Measurements from ENCODE around the gene RBM43. TPM values are rescaled to one million over a fixed set of nuclear protein-coding genes. Genes with fewer than 3 reads are reported as not detected.

RBM43 gene
- total RNA-seq, 4 donors from 2014 or later: 2.5 to 4.9 (median 3.9) TPM

DNA sequence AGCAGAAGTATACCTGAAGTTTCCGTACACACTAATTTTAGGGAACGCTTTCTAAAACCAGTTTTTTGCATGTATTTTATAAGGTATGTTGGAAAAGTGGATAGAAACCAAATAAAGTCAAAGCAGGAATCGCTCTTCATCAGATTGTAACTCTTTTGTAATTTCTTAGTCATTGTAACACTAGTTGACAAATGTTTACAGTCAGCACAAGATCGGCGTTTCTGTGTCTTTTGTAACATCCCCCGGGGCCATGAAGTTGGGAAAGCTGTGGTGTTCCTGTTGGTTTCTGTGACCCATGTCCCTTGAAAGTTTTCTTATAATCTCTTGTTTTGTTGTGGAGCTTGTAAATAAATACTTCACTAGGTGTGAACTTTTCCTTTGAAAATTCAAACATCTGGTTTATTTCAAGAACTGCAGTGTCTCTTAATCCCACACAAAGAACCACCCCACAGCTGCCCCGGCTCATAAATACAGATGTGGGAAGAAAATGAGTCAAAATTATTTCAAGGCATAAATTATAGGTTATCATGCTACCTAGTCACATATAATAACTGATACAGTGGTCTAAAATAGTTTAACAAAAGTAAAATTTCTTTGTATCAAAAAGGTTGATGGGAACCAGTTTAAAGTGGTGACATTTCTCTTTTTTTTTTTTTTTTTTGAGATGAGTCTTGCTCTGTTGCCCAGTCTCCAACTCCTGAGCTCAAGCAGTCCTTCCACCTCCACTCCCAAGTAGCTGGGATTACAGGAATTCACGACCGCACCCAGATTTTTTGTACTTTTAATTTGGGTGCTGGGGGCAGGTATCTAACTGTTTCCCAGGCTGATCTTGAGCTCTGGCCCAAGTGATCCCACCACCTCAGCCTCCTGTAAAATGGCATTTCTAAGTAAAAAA, 28.6 kb upstream of the RBM43 start:
- no peak for TF ChIP-seq POLR2A (IDR thresholded peaks at IDR 0.05)
- TF ChIP-seq, protein P1, sequence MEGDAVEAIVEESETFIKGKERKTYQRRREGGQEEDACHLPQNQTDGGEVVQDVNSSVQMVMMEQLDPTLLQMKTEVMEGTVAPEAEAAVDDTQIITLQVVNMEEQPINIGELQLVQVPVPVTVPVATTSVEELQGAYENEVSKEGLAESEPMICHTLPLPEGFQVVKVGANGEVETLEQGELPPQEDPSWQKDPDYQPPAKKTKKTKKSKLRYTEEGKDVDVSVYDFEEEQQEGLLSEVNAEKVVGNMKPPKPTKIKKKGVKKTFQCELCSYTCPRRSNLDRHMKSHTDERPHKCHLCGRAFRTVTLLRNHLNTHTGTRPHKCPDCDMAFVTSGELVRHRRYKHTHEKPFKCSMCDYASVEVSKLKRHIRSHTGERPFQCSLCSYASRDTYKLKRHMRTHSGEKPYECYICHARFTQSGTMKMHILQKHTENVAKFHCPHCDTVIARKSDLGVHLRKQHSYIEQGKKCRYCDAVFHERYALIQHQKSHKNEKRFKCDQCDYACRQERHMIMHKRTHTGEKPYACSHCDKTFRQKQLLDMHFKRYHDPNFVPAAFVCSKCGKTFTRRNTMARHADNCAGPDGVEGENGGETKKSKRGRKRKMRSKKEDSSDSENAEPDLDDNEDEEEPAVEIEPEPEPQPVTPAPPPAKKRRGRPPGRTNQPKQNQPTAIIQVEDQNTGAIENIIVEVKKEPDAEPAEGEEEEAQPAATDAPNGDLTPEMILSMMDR (IDR thresholded peaks at IDR 0.05): no peak
- intact Hi-C loops (cut with DNase I; ENCODE audit: low total_unique reads): no loop called here
- DNase-seq (ENCODE audit: low spot score in 2 of 2): peak; percentile 71 to 93
- WGBS, 2 donors: 14 to 15% methylated on average over 9 of the region's 9 CpGs
- peak overlapping the region; percentile 54 for H3K4me3 ChIP-seq (ENCODE audit: low read depth, poor library complexity, severe bottlenecking)

DNA sequence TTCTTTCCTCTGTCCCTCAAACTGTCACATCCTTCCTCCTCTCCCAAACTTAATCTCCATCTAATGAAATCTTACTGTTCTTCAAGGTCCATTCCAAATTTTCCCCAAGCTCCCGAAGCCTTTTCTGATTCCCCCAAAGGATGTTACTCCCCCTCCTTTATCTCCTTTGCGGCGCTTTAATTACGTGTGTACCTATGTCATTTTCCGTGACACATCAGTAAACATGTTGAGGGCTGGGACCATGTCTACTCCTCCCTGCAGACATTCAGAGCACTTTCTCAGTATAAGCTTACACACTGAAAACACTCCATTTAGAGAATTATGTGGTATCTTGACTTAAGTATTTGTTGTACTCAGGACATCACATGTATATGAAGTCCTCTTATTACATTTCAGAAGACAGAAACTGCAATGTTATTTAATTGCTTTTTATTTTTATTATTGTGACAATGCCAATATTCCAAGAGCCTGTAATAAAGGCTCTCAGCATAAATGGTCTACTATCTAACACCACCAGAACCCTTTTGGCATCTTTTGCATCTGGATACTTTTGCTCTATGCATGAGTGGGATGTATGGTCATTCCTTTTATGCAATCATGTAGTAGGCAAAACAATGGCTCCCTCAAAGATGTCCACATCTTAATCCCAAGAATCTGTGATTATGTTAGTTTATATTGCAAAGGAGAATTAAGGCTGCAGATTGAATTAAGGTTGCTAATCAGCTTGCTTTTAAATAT, 26.0 kb upstream of the RBM43 start:
- TF ChIP-seq POLR2A (IDR thresholded peaks at IDR 0.05): no peak
- TF ChIP-seq, protein P1 (IDR thresholded peaks at IDR 0.05): no peak
- DNase-seq (ENCODE audit: low spot score in 2 of 2): no peak
- 83 to 94% methylated on average over 5 of the region's 5 CpGs for WGBS, 2 donors
- H3K4me3 ChIP-seq (ENCODE audit: low read depth, poor library complexity, severe bottlenecking): no peak overlapping the region
- intact Hi-C loops (cut with DNase I; ENCODE audit: low total_unique reads): no loop called here

DNA sequence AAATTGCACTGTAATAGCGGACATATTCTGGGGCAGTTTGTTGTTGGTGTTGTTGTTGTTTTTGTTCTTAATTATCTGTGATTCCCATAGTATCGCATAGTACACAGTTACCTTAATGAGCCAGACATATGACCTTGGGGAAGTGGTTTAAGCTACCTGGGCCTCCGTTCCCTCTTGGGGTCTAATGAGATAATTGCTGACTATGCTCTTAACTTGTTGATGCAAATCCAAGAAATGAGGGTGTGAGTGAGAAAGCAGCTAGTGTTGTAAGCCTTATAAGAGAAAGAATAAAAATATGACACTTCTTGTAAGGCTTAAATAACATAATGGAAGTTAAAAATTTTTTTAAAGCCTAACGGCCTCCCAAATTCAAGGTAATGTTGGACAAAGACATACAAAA, 20.7 kb upstream of the RBM43 start:
- WGBS, 2 donors: 71 to 79% methylated on average over 4 of the region's 4 CpGs
- intact Hi-C loops (cut with DNase I; ENCODE audit: low total_unique reads): no loop called here
- TF ChIP-seq, protein P1 (IDR thresholded peaks at IDR 0.05): no peak
- no peak for TF ChIP-seq POLR2A (IDR thresholded peaks at IDR 0.05)
- no peak for DNase-seq (ENCODE audit: low spot score in 2 of 2)
- H3K4me3 ChIP-seq (ENCODE audit: low read depth, poor library complexity, severe bottlenecking): no peak overlapping the region

DNA sequence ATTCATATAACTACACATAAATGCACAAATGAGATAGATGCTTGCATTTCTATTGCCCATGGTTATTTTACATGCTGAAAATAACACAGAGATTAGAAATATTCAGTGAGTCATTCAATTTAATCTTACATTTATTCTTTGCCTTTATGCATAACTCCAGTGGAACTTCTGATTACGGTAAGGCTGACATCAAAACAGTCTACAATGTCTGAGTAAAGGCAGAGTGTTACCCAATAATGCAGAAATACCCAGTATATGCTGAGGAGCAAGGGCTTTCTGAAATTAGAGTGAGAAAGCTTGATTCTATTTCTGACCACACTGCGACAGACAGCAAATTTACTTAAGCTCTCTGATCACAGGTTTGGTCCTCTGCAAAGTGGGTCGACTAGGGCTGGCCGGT, 18.6 kb upstream of the RBM43 start:
- TF ChIP-seq POLR2A (IDR thresholded peaks at IDR 0.05): no peak
- TF ChIP-seq, protein P1 (IDR thresholded peaks at IDR 0.05): no peak
- DNase-seq (ENCODE audit: low spot score in 2 of 2): no peak
- WGBS, 2 donors: 22 to 56% methylated on average over 4 of the region's 4 CpGs
- H3K4me3 ChIP-seq (ENCODE audit: low read depth, poor library complexity, severe bottlenecking): no peak overlapping the region
- intact Hi-C loops (cut with DNase I; ENCODE audit: low total_unique reads): no loop called here

- no peak for DNase-seq (ENCODE audit: low spot score in 2 of 2)
- 95 to 98% methylated on average over 2 of the region's 2 CpGs for WGBS, 2 donors
- no peak overlapping the region for H3K4me3 ChIP-seq (ENCODE audit: low read depth, poor library complexity, severe bottlenecking)
- TF ChIP-seq, protein P1 (IDR thresholded peaks at IDR 0.05): no peak
- no peak for TF ChIP-seq POLR2A (IDR thresholded peaks at IDR 0.05)
- intact Hi-C loops (cut with DNase I; ENCODE audit: low total_unique reads): no loop called here
Observed at GRCh38 chr2:151278487-151278886, 16.8 kb upstream of the RBM43 start.
